HG03460 (cell line): ENCODE data around the gene HPD.
A peak's percentile ranks its signal among the peaks of the same experiment; 100 is the strongest.

Experiments used
- ATAC-seq: cut with Tn5 transposase; IDR thresholded peaks from one replicate; pipeline ENCODE4 v1.9.1; 2021; ENCODE audit not compliant: unreplicated experiment

HPD gene

DNA sequence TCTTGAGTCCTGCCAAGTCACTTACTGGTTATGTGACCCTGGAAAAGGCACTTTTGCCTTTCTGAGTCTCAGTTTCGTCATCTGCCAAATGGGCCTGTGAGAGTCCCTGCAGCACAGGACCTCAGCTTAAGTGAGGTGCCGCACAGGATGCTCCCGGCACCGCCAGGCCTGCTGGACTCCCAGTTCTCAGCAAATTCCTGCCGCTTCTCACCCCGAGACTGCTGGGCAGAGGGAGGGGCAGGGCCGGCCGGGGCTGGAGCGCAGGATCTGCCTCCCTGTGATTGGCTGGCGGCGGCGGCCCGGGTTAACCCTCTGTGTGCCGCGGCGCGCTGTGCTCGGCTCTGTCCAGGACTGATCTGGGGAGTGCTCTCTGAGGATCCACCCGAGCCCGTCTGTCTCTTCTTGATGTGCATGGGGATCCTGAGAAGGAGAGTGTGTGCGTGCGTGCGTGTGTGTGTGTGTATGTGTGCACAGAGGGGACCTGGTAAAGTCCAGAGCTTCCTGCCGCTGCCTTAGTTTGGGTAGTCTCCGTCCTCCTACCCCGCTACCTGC is 46.3 kb downstream of the HPD start:
- ATAC-seq, result no peak

DNA sequence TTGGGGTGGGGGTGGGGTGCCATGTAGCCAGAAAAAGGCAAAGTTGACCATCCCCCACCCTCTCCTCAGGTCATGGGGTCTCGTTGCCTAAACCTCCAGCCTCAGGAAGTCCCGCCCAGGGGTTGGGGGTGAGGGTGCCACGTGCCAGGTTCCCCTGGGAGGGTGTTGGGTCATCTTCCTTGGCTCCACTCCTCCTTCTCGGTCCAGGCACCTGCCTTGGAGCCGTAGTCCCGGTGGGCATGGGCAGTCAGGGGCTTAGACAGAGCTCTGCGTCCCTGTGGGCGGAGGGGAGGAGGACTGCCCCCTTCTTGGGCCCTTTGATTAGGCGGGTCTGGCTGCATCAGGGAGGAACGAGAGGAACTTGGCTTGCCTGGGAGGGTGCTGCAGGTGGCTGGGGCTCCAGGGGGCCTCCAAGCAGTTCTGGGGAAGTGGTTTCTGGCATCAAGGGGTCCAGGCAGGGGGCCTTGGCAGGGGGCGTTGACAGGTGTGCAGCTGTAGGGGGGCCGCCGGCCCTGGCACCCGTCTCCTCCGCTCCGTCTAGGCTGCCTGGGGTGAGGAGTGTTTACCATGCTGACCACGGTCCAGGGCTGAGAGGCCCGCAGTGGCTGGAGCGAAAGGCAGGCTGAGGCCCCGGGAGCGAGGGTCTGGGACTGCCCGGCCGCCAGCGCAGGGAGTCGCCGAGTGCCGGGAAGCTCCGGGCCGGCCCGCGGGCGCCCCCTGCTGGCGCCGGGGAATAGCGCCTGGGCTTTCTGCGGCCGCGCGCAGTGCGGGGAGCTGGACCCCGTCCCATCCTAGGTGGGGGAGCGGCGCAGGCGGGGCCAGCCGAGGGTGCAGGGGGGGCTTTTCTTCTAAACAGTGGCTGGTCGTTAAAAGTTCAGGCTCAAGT is 47.0 kb downstream of the HPD start:
- peak; percentile 61 for ATAC-seq

DNA sequence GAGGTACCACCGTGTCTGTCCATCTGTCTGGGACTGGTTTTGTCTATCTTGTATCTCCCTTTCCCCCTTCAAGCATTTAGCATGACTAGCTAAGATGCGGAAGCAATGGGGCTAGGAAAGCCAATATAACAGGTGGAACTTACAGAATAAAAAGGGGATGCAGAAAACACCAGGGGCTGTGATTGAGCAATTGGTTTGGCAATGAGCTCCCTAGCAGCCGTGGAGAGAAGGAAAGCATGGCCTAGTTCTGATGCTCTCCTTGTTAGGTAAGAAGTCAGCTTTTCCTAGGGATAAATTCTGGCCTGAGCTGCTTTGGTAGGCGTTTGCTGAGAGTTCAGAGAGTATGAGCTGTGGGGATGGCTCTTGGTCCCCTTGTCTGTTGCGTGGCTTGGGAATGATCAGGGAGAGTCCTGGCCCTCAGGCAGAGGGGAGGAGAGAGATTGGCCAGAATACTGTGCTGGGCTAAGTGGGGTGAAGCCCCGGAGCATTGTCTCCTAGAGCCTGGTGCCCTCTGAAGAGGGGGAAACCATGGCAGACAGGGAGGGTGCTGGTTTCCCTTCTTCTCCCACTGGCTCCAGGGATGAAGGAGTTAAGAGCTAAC is 47.7 kb downstream of the HPD start:
- no peak for ATAC-seq

DNA sequence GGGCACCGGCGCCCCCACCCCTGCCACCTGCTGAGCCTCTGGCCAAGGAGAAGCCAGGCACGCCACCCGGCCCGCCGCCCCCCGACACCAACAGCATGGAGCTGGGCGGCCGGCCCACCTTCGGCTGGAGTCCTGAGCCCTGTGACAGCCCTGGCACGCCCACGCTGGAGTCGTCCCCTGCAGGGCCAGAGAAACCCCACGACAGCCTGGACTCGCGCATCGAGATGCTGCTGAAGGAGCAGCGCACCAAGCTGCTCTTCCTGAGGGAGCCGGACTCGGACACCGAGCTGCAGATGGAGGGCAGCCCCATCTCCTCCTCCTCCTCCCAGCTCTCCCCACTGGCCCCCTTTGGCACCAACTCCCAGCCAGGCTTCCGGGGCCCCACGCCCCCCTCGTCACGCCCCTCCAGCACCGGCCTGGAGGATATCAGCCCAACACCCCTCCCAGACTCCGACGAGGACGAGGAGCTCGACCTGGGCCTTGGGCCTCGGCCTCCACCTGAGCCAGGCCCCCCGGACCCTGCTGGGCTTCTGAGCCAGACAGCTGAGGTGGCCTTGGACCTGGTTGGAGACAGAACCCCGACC is 48.3 kb downstream of the HPD start:
- no peak for ATAC-seq

DNA sequence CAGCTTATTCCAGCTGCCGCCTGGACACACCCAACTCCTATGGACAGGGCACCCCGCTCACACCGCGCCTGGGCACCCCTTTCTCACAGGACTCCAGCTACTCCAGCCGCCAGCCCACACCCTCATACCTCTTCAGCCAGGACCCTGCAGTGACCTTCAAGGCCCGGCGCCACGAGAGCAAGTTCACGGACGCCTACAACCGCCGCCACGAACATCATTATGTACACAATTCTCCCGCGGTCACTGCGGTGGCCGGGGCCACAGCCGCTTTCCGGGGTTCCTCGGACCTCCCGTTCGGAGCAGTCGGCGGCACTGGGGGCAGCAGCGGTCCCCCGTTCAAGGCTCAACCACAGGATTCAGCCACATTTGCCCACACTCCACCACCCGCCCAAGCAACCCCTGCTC is 48.9 kb downstream of the HPD start:
- no peak for ATAC-seq

DNA sequence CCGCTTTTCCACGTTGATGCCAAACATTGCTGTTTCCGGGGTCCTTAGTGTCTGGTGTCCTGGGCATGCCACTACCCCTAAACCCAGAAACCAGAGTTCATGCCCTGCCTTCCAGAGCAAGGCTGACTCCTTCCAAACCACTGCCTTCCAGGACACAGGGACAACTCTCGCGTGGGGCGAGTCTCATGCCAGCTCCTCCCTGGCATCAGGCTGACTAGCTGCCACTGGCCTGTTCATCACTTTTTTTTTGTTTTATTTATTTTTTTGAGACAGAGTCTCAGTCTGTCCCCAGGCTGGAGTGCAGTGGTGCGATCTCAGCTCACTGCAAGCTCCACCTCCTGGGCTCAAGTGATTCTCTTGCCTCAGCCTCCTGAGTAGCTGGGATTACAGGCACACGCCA is 50.0 kb downstream of the HPD start:
- no peak for ATAC-seq

DNA sequence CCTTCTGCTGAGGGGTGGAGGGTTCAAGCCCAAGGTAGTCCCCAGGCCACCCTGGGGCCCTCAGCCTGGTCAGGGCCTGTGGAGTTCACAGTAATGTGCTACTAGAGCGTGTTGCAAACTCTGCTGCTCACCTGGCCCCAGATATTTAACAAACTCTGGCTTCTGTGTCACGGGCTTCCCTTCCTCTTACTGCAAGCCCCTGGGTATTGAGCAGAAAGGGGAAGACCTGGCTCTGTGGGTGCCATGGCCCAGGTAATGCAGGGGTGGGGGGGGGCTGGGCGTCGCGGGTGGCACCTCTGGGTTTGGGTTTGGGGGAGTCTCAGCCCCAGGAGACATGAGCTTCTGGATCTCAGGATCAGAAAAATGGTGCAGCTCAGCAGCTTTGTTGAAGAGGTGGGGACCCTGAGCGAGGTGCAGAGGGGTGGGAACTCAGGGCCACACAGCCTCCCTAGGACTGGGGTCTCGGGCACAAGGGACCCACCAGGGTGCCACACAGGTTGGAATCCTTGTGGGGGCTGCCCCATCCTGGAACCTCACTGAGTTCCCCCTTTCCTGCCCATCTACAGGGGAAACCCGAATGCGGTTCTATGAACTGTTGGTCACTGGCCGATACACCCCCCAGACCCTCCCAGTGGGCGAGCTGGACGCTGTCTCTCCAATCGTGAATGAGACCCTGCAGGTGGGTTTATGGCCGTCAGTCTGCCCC is 50.9 kb downstream of the HPD start:
- no peak for ATAC-seq

DNA sequence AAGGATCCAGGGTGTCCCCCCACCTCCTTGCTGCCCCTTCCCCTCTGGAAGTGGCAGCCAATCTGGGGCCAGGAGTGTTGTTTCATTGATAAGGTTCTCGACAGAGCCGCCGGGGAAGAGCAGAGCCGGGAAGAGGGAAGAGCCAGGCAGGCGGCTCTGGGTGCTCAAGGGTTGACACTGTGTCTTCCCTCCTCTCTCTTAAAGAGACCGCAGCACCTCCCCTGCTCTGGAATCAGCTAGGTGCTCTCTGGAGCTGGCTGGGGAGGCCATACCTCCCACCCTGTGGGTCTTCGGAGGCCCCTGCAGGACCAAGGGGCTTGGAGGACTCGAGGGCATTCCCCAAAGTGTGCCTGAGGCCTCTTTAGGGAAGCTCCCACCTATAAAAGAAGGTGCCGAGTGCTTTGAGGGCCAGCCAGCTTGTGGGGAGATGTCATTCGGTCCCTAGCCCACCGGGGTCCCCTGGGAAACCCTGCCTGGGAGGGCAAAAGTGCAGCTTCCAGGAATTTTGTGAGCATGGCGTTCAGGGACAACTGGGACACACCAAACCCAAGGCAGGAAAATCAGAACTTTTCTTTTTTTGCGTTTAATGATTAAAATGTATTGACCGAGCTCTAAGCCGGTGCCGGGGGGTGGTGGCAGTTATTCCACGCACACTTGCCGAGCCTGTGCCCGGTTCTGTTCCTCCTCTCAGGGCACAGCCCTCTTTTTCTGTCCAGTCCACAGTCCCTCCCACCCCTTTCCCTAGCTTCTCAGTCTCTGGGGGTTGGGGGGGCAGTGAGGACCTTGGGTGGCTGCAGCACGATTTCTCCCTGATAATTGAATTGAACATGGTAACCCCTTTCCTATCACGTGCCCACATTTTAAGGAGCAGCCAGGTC is 51.9 kb downstream of the HPD start:
- no peak for ATAC-seq

DNA sequence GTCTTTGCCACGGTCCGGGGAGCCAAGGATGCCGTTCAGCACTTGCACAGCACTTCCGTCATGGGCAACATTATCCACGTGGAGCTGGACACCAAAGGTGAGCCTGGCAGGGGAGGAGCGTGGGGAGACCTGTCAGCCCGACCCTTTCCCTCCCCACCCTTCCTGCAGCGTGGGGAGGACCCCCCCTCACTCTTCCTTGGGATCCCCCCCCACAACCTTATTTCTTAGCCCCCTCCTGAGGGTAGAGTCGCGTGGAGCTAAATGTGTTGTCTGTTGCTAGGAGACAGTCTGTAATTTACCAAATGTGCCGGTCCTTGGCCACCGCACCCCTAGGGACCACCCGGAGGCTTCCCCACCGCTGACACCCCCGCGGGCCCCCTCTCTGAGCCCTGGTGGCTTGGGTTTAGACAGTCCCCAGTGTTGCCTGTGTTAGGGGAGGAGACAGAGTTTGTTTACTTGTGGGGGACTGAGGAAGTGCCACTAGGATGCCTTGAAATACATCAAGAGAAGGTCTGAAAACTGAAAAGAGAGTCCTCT is 52.6 kb downstream of the HPD start:
- no peak for ATAC-seq

DNA sequence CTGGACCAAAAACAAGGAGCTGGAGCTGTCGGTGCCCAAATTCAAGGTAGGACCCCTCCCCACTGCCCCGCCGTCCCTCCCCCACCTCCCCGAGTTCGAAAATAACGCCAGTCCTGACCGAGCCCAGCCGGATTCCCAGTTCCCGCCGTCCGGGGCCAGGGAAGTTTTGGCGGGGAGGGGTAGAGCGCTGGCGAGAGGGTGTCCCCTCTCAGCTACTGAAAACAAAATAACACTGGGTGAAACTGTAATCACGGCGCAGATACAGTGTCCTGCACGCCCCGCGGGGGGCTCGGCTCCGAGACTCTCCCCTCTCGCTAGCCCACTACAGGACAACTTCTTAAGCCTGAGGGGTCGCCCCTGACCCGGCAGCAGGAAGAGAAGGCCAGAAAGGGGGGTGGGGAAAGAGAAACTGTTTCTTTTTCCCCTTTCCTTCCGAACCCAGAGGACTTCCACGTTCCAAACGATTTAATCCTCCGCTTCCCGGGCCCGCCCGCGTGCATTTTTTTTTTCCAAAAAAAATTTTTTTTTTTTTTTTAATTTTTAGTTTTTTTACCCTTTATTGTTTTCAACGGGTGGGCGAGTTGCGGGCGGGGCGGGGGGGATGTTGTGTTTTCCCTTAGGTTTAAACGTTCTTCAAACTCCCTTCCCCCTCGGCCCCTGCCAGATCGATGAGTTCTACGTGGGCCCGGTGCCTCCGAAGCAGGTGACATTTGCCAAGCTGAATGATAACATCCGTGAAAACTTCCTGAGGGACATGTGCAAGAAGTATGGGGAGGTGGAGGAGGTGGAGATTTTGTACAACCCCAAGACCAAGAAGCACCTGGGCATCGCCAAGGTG is 53.3 kb downstream of the HPD start:
- no peak for ATAC-seq

DNA sequence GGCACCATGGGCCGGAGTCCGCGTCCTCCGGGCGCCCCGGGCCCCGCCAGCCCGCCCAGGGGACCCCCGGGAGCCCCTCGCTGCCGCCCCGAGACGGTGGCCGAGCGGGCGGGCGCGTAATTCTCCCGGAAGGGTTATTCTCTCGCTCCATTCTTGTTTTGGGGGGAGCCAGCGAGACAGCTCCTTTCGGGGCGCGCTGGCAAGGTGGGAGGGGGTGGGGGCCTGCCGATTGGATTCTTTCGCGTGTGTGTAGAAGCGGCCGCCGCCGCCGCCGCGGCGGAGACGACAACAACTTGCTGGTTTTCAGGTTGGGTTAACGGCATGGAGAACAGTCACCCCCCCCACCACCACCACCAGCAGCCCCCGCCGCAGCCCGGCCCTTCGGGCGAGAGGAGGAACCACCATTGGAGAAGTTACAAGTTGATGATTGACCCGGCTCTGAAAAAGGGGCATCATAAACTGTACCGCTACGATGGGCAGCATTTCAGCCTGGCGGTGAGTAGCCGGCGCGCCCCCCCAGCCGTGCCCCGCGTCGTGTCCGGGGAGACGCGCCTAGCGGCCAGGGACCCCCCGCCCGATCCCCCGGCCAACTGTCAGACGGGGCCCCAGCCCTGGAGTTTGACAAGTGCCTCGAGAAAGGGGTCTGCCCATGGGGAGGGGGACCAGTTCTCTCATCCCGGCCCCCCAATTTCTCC is 54.1 kb downstream of the HPD start:
- ATAC-seq, result no peak

DNA sequence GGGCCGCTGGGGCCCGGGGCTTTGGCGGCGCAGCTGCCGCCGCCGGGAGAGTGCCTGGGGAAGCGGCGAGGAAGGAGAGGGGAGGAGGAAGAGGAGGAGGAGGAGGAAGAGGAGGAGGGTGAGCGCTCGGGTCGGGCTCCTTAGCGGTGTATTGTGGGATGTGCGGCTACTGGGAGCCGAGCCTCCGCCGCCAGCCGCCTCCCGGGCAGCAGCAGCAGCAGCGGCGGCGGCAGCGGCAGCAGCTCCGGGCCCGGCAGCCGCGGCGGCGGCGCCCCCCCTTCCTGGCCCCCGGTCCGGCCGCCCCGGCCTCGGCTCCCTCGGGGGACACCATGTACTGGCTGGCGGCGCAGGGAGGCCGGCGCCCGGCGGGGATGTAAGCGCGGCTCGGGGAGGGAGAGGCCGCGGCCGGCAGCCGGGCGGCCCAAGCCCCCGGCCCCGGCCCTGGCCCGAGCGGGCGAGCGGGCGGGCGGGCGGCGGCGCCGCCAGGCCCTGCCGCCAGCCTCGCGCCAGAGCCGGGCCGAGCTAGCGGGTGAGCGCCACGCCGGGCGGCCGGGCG is 54.7 kb downstream of the HPD start, which contains the start of gene SETD1B:
Gene SETD1B, plus strand, starts transcription at position 149 of the 556 bp plus-strand sequence. CDS start 729 bp downstream, outside the sequence.
- no peak for ATAC-seq

DNA sequence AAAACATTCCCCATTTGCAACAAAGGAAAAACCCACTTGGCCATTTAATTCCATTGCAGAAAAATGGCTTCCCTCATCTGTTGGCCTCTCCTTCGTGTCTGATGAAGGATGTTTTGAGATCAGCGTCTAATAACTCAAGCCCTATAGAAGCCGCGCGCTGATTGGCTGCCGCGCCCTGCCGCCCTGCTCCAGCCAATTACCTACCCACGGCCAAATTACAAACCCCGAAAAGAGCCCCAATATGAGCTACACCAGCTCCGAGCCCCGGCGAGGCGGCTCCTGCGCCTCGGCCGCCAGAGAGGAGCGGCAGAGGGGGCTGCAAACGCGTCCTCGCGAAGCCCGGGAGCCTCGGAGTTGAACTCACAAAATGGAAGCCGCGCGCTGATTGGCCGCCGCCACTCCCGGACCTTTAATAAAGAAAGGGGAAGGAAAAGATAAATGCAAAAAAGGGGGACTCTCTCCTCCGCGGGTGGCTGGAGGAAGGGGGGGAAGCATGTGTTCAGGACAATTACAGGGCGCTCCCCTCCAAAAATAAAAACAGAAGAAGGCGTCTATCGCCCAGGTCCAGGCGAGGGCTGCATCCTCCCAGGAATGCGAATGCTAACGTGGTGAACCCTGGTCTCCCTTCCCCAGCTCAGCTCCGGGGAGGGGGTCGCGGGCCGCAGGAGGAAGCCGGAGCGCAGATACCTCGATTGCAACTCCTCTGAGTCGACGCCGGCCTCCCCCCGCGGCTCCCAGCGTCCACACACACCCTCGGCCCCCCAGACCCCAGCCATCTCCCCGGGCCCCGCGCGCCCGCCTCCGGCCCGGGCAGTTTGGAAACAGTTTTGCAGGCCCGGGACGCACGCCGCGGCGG is 55.6 kb downstream of the HPD start:
- peak; percentile 38 for ATAC-seq

DNA sequence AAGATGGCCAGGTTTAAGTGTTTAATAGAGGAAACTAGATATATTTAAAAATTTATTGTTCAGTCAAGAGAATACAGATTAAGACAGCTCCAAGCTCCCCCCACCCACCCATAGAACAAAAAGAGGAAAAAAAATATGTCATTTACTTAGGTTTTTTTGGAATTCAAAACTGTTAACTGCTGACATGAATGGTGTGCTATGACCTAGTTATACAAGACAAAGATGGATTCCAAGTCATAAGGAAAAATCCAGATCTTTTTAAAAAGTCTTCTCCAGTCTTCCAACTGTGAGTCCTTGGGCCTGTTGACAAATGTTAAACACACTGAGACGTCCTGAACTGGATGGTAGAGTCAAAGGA is 56.2 kb downstream of the HPD start:
- no peak for ATAC-seq

DNA sequence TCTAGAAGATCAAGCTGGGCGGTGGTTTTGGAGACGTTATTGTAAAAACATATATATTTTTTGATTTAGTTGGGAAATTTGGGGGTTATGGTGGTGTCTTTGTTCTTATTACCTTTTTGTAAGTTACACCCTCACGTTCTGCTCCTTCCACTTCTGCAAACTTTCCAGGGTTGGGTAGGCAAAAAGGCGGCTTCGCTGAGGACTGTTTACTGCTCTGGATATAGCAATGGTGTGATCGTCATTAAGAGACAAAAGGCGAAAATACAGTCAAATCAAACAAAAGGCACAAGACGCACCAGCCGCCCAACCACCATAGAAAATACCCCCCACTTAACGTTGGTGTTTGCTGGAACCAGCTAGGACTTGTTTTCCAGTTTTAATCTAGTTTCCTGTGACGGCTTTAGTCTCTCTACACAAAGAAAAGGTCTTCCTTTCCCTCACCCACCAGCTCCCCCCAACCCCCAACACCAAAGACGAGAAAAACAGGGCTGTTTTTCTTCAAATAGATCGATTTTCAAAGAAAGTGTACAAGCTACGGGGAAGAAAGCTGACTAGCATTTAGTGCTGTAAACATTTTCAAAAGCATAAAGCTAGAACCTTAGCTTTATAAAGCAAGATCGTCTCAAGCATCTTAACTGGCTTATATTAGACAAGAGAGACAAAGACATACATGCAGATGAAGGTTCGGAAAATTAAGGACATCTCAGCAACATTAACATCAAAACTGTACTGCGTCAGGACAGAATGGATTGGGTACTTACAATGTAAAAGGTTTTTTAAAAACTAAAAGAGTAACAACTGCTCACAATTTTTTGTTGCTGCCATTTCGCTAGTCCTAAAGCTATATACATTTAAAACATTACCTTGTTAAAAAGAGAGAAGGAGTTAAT is 56.8 kb downstream of the HPD start:
- no peak for ATAC-seq
